Upper lobe of right lung (tissue), 1 donor: ENCODE results near the gene RINT1. TPM values are rescaled to one million over a fixed set of nuclear protein-coding genes. Genes with fewer than 3 reads are reported as not detected.
"Not testable (repeated sequence)": the region's sequence is repeated elsewhere in the genome, so short reads cannot be mapped to it uniquely, and the experiment has no call there.

Source experiments
- ATAC-seq: fragments of 200-7000 bp; cut with Tn5 transposase; one replicate; pipeline ENCODE4 v1.9.1; 2020; ENCODE audit warnings: mild to moderate bottlenecking, moderate library complexity
- DNase-seq: peaks from one replicate; pipeline ENCODE4 v3.0.0-alpha.2; 2020
- H3K27ac ChIP-seq: fragments of 200-600 bp; one replicate; pipeline ENCODE4 v1.8.0; 2022
- H3K27me3 ChIP-seq: fragments of 200-600 bp; one replicate; pipeline ENCODE4 v1.8.0; 2022; ENCODE audit warnings: mild to moderate bottlenecking
- H3K36me3 ChIP-seq: fragments of 200-600 bp; one replicate; pipeline ENCODE4 v1.8.0; 2022
- H3K4me1 ChIP-seq: fragments of 200-600 bp; one replicate; pipeline ENCODE4 v1.8.0; 2022
- H3K4me3 ChIP-seq: fragments of 200-600 bp; one replicate; pipeline ENCODE4 v1.8.0; 2022; ENCODE audit warnings: mild to moderate bottlenecking
- H3K9me3 ChIP-seq: fragments of 200-600 bp; one replicate; pipeline ENCODE4 v1.8.0; 2022
- intact Hi-C: fragments of 100-400 bp; cut with DNase I; formaldehyde crosslinking; loops from one replicate; pipeline ENCODE4 v1.11.0; 2022
- total RNA-seq: library from RNA; stranded (reverse); fragmentation: NEBNext Ultra II Directional; extraction: Animal tissue kit (Norgen Biotek cat#: 25700); gene quantifications from one replicate; pipeline ENCODE4 v1.2.1, GENCODE V29; 2021
- TF ChIP-seq, protein P1 (sequence below): fragments of 200-600 bp; IDR thresholded peaks from one replicate; pipeline ENCODE4 v1.8.0; 2022; ENCODE audit warnings: antibody characterized with exemption
- donor health status: DM: no; HTN: yes; CAD: no; lungs with severe emphysema.

Gene RINT1
- total RNA-seq, 1 donor from 2014 or later, result 14.8 TPM

DNA sequence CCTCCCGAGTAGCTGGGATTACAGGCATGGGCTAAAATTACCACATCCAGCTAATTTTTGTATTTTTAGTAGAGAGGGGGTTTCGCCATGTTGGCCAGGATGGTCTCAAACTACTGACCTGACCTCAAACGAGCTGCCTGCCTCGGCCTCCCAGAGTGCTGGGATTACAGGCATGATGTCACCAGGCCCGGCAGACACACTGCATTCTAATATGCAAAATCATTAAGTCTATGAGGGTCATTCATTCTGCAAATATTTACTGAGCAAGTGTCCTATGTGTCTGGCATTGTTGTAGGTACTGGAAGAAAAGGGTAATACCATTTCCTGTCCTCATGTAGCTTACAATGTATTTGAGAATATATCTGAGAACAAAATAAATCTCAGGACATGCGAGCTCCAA is 12.6 kb upstream of the RINT1 start:
- Histone ChIP-seq H3K4me1 (peaks cover 12% of the 10 kb centered on the region), H3K9me3 (no peaks in the 10 kb centered on the region), H3K4me3 (no peak overlapping the region), H3K36me3 (no peaks in the 10 kb centered on the region), H3K27ac (no peak overlapping the region), H3K27me3 (no peaks in the 10 kb centered on the region)
- intact Hi-C loops, result no loop called here
- ATAC-seq (no peak), DNase-seq (no peak)
- TF ChIP-seq, protein P1, sequence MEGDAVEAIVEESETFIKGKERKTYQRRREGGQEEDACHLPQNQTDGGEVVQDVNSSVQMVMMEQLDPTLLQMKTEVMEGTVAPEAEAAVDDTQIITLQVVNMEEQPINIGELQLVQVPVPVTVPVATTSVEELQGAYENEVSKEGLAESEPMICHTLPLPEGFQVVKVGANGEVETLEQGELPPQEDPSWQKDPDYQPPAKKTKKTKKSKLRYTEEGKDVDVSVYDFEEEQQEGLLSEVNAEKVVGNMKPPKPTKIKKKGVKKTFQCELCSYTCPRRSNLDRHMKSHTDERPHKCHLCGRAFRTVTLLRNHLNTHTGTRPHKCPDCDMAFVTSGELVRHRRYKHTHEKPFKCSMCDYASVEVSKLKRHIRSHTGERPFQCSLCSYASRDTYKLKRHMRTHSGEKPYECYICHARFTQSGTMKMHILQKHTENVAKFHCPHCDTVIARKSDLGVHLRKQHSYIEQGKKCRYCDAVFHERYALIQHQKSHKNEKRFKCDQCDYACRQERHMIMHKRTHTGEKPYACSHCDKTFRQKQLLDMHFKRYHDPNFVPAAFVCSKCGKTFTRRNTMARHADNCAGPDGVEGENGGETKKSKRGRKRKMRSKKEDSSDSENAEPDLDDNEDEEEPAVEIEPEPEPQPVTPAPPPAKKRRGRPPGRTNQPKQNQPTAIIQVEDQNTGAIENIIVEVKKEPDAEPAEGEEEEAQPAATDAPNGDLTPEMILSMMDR, result no peak

DNA sequence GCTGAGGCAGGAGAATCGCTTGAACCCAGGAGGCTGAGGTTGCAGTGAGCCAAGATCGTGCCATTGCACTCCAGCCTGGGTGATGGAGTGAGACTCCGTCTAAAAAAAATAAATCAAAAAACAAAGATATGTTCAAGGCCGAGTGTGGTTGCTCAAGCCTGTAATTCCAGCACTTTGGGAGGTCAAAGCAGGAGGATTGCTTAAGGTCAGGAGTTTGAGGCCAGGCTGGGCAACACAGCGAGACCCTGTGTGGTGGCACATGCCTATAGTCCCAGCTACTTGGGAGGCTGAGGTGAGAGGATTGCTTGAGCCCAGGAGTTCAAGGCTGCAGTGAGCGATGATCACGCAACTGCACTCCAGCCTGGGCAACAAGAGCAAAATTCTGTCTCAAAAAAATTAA is 11.4 kb upstream of the RINT1 start:
- H3K27ac ChIP-seq, ATAC-seq, H3K9me3 ChIP-seq, H3K27me3 ChIP-seq, intact Hi-C loops, DNase-seq, H3K36me3 ChIP-seq: not testable (repeated sequence)
- peak overlapping the region; percentile 90 for H3K4me3 ChIP-seq
- peaks cover 12% of the 10 kb centered on the region for H3K4me1 ChIP-seq

DNA sequence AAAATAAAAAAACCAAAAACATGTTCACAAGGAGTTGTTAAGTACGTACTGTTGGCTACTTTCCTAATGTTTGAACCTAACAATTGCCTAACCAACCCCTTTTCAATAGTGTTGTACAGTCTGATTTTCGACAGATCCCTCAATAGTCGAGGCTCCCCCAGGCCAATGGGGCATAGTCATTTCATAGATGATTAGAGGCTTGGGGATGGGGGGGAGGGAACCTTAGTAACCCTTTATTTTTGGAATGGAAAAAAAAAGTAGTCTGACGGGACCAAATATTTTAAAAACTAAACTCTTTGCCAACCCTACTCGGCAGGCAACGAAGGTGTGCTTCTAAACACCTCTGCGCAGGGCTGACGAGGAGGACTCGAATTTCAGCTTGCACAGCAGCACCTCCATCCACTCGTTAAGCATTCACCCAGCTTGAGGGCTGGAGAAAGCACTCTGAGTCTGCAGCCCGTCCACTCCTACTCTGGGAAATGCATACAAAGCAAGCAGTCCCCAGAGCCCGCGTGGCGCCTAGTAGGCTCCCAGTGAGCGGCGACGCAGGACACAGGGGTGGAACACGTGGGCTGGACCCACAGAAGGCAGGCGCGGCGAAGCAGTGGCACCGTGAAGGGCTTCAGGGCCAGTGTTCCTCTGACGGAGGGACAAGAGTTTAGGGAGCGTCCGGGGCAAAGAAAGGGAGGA is 10.8 kb upstream of the RINT1 start:
- TF ChIP-seq, protein P1, result no peak
- peak overlapping the region; percentile 92 for H3K27ac ChIP-seq
- H3K27me3 ChIP-seq, result no peaks in the 10 kb centered on the region
- peak; percentile 84 for DNase-seq
- peaks cover 12% of the 10 kb centered on the region for H3K4me1 ChIP-seq
- peak; percentile 79 for ATAC-seq
- no peaks in the 10 kb centered on the region for H3K36me3 ChIP-seq
- intact Hi-C loops, result no loop called here
- H3K4me3 ChIP-seq, result peak overlapping the region; percentile 90
- H3K9me3 ChIP-seq, result no peaks in the 10 kb centered on the region

DNA sequence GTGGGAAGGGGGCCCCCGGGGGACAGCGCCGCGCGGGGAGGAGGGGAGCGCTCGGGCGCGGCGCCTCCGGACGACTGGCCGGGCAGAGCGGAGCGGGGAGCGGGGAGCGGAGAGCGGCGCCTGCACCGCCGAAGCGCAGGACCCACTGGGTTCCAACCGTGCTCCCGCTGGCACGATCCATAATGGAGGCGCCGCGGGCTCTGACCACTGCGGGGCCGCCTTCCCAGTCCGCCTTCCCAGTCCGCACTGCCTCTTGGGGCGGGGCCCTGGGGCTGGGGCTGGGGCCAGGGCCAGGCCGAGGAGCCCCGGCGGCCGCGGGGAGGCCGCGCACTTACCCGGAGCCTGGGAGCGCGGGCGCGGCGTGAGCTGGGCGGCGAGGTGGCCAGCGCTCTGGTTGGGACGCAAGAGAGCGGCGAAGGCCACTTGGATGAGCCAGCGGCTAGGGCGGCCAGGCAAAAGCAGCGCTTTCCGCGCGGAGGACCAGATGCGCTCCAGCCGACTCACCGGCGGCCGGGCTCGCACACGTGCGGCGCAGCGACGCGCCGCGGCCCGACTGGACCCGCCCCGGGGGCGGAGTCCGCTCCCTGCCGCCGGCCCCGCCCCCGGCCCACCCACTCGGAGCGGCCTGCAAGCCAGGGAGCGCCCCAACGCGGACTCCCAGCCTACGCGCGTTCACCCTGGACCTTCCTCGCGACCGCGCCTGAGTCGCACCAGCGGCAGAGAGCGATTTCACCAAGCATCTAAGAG is 10.1 kb upstream of the RINT1 start, which contains the start of gene PUS7:
Gene PUS7 (minus strand): TSS at position 555 of the 747 bp plus-strand sequence. CDS start 13,759 bp downstream, outside the sequence.
- TF ChIP-seq, protein P1, result no peak
- ATAC-seq, result peak; percentile 97
- intact Hi-C loops, result no loop called here

DNA sequence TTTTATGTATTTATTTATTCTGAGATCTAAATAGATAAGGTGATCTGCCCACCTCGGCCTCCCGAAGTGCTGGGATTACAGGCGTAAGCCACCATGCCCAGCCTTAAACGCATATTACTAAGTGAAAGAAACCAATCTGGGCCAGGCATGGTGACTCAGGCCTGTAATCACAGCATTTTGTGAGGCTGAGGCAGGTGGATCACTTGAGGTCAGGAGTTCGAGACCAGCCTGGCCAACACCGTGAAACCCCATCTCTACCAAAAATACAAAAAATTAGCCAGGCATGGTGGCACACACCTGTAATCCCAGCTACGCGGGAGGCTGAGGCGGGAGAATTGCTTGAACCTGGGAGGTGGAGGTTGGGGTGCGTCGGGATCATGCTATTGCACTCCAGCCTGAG is 7.6 kb upstream of the RINT1 start:
- DNase-seq, H3K27me3 ChIP-seq, ATAC-seq, H3K9me3 ChIP-seq, intact Hi-C loops, H3K4me3 ChIP-seq, H3K36me3 ChIP-seq, H3K27ac ChIP-seq: not testable (repeated sequence)
- H3K4me1 ChIP-seq, result peaks cover 12% of the 10 kb centered on the region

More for the DNA sequence above, 10.1 kb upstream of the RINT1 start, which contains the start of gene PUS7:
- Histone ChIP-seq H3K9me3 (no peaks in the 10 kb centered on the region), H3K4me1 (peaks cover 12% of the 10 kb centered on the region), H3K4me3 (peak within 1 kb of the TSS; percentile 90), H3K27ac (peak within 1 kb of the TSS; percentile 92), H3K36me3 (no peaks in the 10 kb centered on the region), H3K27me3 (no peaks in the 10 kb centered on the region)
- DNase-seq, result peak; percentile 94

DNA sequence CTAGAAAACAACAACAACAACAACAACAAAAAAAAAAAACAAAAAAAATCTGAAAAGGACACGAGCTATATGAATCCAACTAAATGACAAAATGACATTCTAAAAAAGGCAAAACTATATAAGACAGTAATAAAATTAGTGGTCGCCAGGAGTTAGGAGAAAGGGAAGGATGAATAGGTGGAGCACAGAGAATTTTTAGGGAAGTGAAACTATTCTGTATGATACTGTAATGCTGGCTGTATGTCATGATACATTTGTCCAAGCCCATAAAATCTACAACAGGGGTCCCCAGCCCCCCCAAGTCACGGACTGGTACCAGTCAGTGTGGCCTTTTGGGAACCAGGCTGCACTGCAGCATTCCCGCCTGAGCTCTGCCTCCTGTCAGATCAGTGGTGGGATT is 7.2 kb upstream of the RINT1 start:
- Histone ChIP-seq H3K4me3 (no peak overlapping the region), H3K9me3 (no peaks in the 10 kb centered on the region), H3K4me1 (peaks cover 12% of the 10 kb centered on the region), H3K36me3 (no peaks in the 10 kb centered on the region), H3K27ac (no peak overlapping the region), H3K27me3 (no peaks in the 10 kb centered on the region)
- intact Hi-C loops, result no loop called here
- ATAC-seq (no peak), DNase-seq (no peak)
- TF ChIP-seq, protein P1, result no peak

DNA sequence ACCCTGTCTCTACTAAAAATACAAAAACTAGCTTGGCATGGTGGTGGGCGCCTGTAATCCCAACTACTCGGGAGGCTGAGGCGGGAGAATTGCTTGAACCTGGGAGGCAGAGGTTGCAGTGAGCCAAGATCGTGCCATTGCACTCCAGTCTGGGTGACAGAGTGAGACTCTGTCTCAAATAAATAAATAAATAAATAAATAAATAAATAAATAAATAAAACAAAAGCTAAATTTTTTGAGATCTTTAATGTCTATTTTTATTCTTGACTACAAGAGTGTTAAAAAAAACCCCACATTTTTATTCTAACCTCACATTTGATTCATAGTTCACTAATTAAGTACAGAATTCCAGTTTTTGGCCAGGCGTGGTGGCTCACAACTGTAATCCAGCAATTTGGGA is 4.3 kb upstream of the RINT1 start:
- intact Hi-C loops, H3K27ac ChIP-seq, H3K9me3 ChIP-seq, H3K36me3 ChIP-seq, H3K4me1 ChIP-seq, DNase-seq, H3K27me3 ChIP-seq, ATAC-seq, H3K4me3 ChIP-seq: not testable (repeated sequence)
